ENCODE results near the gene PRR4. TPM values are rescaled to one million over a fixed set of nuclear protein-coding genes. Genes with fewer than 3 reads are reported as not detected.

The PRR4 gene
- total RNA-seq, 1 experiment from 2014 or later, result 3.2 TPM

GRCh38 chr12:10811883-10812536, 37.3 kb downstream of the PRR4 start:
- in situ Hi-C loops (cut with HindIII; ENCODE audit: low pct_unique_long_range_greater_than_20kb, low sequenced_read_pairs), result no loop called here
- DNase-seq (ENCODE audit: low read depth, low spot score), result no peak

DNA sequence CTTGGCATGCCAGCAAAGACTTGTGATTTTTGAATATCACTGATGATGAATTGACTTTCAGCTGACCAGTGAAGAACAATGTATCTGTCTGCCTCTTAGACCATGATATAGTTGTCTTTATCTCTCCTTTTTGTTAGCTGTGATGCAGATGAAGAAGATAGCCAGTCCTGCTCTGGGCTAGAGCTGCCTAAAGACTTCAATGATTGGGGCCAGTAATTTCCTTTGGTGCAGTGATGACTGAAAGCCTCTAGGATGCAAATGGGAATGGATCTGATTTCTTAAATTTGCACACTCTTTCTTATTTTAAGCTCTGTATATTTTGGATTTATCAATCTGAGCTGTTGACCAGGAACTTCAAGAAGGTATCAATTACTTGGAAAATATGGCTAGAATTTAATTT, 39.2 kb downstream of the PRR4 start, which contains the start of gene TAS2R9:
TSS of gene TAS2R9 (minus strand) at position 101 of the 400 bp plus-strand sequence. CDS start at position 8, 93 bp downstream.
- no peak for DNase-seq (ENCODE audit: low read depth, low spot score)
- in situ Hi-C loops (cut with HindIII; ENCODE audit: low pct_unique_long_range_greater_than_20kb, low sequenced_read_pairs), result no loop called here

DNA sequence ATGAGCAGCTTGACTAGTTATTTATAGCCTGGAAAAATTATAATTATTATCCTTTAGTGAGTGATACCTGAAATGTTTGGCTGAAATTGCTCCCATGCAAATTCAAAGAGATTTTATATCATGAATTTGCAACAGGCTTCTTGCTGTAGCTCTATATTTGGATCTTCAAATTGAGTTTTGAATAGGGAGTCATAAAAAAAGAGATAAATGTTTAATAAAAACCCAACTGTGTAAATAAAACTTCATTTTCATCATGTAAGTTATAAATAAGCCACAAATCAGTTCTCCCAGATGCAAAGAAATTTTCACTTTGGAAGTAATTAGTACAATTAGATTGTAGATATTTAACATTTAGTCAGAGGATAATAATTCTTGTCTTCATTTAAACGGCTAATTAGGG, 42.1 kb downstream of the PRR4 start, which contains the start of gene TAS2R8:
TSS of gene TAS2R8 (minus strand) at position 101 of the 400 bp plus-strand sequence. CDS start 306 bp downstream, outside the sequence.
- in situ Hi-C loops (cut with HindIII; ENCODE audit: low pct_unique_long_range_greater_than_20kb, low sequenced_read_pairs), result no loop called here
- no peak for DNase-seq (ENCODE audit: low read depth, low spot score)

GRCh38 chr12:10802587-10802986, 46.7 kb downstream of the PRR4 start, which contains the start of gene TAS2R7:
Gene TAS2R7, minus strand, starts transcription at chr12:10802627. Its CDS starts 57 bp downstream, at chr12:10802570.
- DNase-seq (ENCODE audit: low read depth, low spot score), result no peak
- in situ Hi-C loops (cut with HindIII; ENCODE audit: low pct_unique_long_range_greater_than_20kb, low sequenced_read_pairs), result no loop called here

DNA sequence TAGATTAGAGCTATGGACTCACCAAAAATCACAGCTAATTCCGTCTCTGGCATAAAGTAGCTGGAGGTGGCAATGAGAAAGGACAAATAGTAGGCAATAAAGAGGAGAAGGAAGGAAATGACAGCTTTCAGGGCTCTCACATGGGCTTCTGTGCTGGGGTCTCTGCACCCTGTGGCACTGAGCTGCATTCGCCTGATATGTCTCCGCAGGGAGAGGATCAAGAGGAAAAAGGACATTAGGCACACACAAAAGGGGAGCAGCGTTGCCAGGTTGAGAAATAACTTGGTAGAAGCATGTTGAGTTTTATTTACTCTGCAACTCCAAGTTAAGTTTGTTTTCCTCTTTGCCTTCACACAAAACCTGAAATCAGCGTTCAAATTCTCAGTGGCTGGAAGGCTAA, 47.5 kb downstream of the PRR4 start:
- no peak for DNase-seq (ENCODE audit: low read depth, low spot score)
- in situ Hi-C loops (cut with HindIII; ENCODE audit: low pct_unique_long_range_greater_than_20kb, low sequenced_read_pairs), result no loop called here

Small RNA genes lying within 50 kb of the gene (small RNA-seq; reads per million reads assigned to genes)
- 0 to 0.02 reads per million in 2 experiments for gene PRR4

Other genes with a start within 250 kb of the PRR4 start
- 62.0 and 66.9 TPM in 2 replicates for gene MAGOHB, start 235.9 kb downstream of the PRR4 start, total RNA-seq (2014; rRNA removed; shearing (Covaris generic))
- gene STYK1, start 175.4 kb downstream of the PRR4 start, total RNA-seq (2014; rRNA removed; shearing (Covaris generic)), result 0.05 TPM in 1 of 2 replicates, not detected in the other
- gene YBX3, start 126.2 kb downstream of the PRR4 start, total RNA-seq (2014; rRNA removed; shearing (Covaris generic)), result 55.1 and 64.7 TPM in 2 replicates
- not detected in 2 replicates for gene TAS2R7, start 46.8 kb downstream of the PRR4 start, total RNA-seq (2014; rRNA removed; shearing (Covaris generic))
- not detected in 2 replicates for gene TAS2R8, start 42.2 kb downstream of the PRR4 start, total RNA-seq (2014; rRNA removed; shearing (Covaris generic))
- gene TAS2R9, start 39.3 kb downstream of the PRR4 start, total RNA-seq (2014; rRNA removed; shearing (Covaris generic)), result not detected in 2 replicates
- gene TAS2R10, start 23.1 kb downstream of the PRR4 start, total RNA-seq (2014; rRNA removed; shearing (Covaris generic)), result 0.13 and 0.98 TPM in 2 replicates
- 8.8 and 11.5 TPM in 2 replicates for gene PRH1, start 34.8 kb upstream of the PRR4 start, total RNA-seq (2014; rRNA removed; shearing (Covaris generic))
- 0.18 TPM in 1 of 2 replicates, not detected in the other for gene TAS2R13, start 60.1 kb upstream of the PRR4 start, total RNA-seq (2014; rRNA removed; shearing (Covaris generic))
- 0.26 TPM in 1 of 2 replicates, not detected in the other for gene PRH2, start 79.8 kb upstream of the PRR4 start, total RNA-seq (2014; rRNA removed; shearing (Covaris generic))
- gene TAS2R14, start 89.8 kb upstream of the PRR4 start, total RNA-seq (2014; rRNA removed; shearing (Covaris generic)), result 1.6 and 1.8 TPM in 2 replicates
- 1.3 TPM in 1 of 2 replicates, not detected in the other for gene TAS2R50, start 137.4 kb upstream of the PRR4 start, total RNA-seq (2014; rRNA removed; shearing (Covaris generic))
- gene TAS2R20, start 148.8 kb upstream of the PRR4 start, total RNA-seq (2014; rRNA removed; shearing (Covaris generic)), result 1.1 and 1.3 TPM in 2 replicates
- gene TAS2R19, start 173.1 kb upstream of the PRR4 start, total RNA-seq (2014; rRNA removed; shearing (Covaris generic)), result 0.32 and 0.55 TPM in 2 replicates
- 0.98 and 1.7 TPM in 2 replicates for gene TAS2R31, start 181.9 kb upstream of the PRR4 start, total RNA-seq (2014; rRNA removed; shearing (Covaris generic))
- gene TAS2R46, start 212.8 kb upstream of the PRR4 start, total RNA-seq (2014; rRNA removed; shearing (Covaris generic)), result 0.16 and 0.95 TPM in 2 replicates
- 0.42 and 0.51 TPM in 2 replicates for gene TAS2R43, start 242.8 kb upstream of the PRR4 start, total RNA-seq (2014; rRNA removed; shearing (Covaris generic))